Measurements from ENCODE around the gene GIMAP6. TPM values are rescaled to one million over a fixed set of nuclear protein-coding genes. Genes with fewer than 3 reads are reported as not detected.
"Not testable (repeated sequence)": the region's sequence is repeated elsewhere in the genome, so short reads cannot be mapped to it uniquely, and the experiment has no call there.

The GIMAP6 gene
- total RNA-seq, 2 experiments from 2014 or later: 28.9 to 30.2 TPM

DNA sequence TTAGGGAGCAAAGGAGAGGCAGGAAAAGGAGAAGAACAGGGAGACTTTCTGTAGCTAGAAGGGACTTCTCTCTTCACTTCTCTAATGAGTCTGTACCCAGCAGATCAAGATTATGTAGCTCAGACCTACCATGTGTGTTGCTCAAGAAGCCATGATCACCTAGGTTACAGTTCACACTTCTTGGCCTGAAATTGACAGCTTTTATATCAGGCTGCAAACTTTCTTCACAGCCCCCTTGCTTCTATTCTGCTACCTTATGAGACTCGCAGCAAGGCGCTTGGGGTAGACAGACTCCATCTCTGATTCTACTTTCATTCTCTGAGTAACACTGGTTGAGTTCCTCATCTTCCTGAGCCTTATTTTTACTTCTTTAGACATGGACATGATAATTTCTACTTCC lies 33.7 kb upstream of the GIMAP6 start:
- no peaks in the 10 kb centered on the region for H3K27me3 Mint-ChIP-seq
- peak overlapping the region; percentile 28 for H3K4me3 Mint-ChIP-seq
- peak; percentile 26 for DNase-seq
- ChIA-PET POLR2A (interaction anchor here (0.8 to 1.0 kb wide), 4 partner anchors 34 to 218 kb away, joined by 3 read pairs; partner anchors contain the start of gene GIMAP6), CTCF (interaction anchor here (1.4 to 2.0 kb wide), 3 partner anchors 67 to 97 kb away, joined by 5 to 9 read pairs (median 7); no protein-coding TSS in a partner anchor)
- intact Hi-C loops (cut with micrococcal nuclease): loop anchor here (5.0 kb wide), 2 partner anchors 149 to 344 kb away; partner anchors contain the start of genes ACTR3C and LRRC61
- peak overlapping the region; percentile 98 for H3K27ac Mint-ChIP-seq
- peaks cover 10% of the 10 kb centered on the region for H3K9me3 Mint-ChIP-seq
- peaks cover 83% of the 10 kb centered on the region for H3K4me1 Mint-ChIP-seq (ENCODE audit: low read depth)
- peaks cover 5% of the 10 kb centered on the region for H3K36me3 Mint-ChIP-seq

DNA sequence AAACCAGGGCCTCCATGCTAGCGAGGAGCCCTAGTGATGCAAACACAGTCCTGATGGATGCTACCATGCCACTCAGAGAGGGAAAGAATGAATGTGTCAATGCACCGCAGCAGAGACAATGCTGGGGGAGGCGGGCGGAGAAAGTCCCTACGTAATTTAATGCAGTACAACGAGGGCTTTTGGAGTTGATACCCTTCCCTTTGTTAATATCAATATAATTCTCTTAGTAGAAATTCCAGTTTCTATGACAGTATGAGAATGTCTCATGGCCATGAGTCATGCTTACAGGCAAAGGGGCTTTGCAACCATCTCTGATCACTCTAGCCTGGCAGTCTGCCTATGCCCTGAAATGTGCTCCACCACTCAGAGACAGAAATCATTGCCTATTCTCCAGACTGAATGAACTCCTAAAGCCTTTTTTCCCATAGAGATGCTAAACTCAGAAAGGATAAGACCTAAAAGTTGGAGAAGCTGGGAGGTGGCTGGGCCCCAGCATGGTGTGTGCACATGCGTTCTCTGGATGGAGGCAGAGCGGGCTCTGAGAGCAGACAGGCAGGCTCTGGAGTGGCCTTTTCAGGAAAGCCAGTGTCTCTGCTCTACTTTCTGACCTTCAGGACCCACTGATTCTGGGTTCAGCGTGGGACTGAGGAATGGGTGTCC lies 33.0 kb upstream of the GIMAP6 start:
- Mint-ChIP-seq H3K4me1 (ENCODE audit: low read depth) (peaks cover 80% of the 10 kb centered on the region), H3K4me3 (peak overlapping the region; percentile 28), H3K27ac (peak overlapping the region; percentile 98), H3K27me3 (no peaks in the 10 kb centered on the region), H3K9me3 (peaks cover 10% of the 10 kb centered on the region), H3K36me3 (peaks cover 5% of the 10 kb centered on the region)
- ChIA-PET POLR2A (interaction anchor here (0.8 to 1.0 kb wide), 4 partner anchors 33 to 218 kb away, joined by 3 read pairs; partner anchors contain the start of gene GIMAP6), CTCF (interaction anchor here (1.0 to 2.0 kb wide), 4 partner anchors 68 to 96 kb away, joined by 3 to 9 read pairs (median 6); no protein-coding TSS in a partner anchor)
- peak; percentile 82 for DNase-seq
- intact Hi-C loops (cut with micrococcal nuclease): loop anchor here (5.0 kb wide), 2 partner anchors 148 to 343 kb away; partner anchors contain the start of genes ACTR3C and LRRC61

DNA sequence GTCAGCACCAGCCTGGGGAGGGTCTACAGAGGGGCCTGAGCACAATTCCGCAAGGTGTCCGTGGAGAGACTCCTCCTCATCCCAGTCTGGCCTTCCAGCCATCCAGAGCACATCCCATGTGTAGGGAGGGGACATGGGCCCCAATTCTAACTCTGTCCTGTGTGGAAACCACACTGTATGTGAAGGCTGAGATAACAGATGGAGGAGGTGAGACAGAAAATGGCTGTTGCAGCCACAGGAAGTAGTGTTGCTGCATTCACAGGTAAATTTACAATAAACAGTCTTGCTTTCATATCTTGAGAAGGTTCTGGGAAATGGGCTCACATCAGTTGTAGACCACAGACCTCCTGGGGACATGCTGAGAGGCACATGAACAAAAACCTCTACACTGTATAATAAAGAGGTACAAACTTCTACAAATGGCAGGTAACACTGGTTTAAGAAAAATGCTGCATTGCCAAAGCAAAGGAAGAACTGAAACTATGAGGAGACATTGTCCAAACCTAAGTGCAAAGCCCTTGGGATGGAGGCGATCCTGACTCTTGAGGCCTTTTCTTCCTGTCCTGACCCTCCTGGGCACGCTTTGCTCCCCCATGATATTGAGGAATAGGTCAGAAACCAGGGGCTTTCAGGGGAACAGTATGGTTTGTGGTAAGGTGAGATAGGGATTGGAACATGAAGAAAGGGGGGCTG lies 31.8 kb upstream of the GIMAP6 start:
- Mint-ChIP-seq H3K9me3 (peaks cover 8% of the 10 kb centered on the region), H3K27ac (peak overlapping the region; percentile 98), H3K4me3 (no peak overlapping the region), H3K27me3 (no peaks in the 10 kb centered on the region), H3K4me1 (ENCODE audit: low read depth) (peaks cover 77% of the 10 kb centered on the region), H3K36me3 (peaks cover 3% of the 10 kb centered on the region)
- intact Hi-C loops (cut with micrococcal nuclease): loop anchor here (2.0 kb wide), 1 partner anchor 15 kb away; no protein-coding TSS in a partner anchor
- DNase-seq: peak; percentile 58
- ChIA-PET CTCF (interaction anchor here (1.0 kb wide), 1 partner anchor 91 kb away, joined by 3 read pairs; no protein-coding TSS in a partner anchor), POLR2A (interaction anchor here (0.9 to 1.0 kb wide), 2 partner anchors 51 to 52 kb away, joined by 3 read pairs; no protein-coding TSS in a partner anchor)

DNA sequence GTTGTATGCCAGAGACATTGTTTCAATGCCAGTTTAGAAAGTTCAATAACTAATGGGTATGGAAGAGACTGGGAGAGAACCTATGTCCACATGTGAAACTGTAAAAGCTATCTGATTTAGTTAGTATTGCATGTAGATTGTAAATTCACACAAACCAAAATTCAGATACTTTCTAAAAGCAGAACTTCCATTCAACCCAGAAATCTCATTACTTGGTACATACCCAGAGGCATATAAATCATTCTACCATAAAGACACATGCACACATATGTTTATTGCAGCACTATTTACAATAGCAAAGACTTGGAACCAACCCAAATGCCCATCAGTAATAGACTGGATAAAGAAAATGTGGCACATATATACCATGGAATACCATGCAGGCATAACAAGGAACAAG lies 30.6 kb upstream of the GIMAP6 start:
- Mint-ChIP-seq H3K27ac (peak overlapping the region; percentile 72), H3K4me1 (ENCODE audit: low read depth) (peaks cover 69% of the 10 kb centered on the region)
- CTCF ChIA-PET: interaction anchor here (0.9 kb wide), 1 partner anchor 214 kb away, joined by 3 read pairs; no protein-coding TSS in a partner anchor
- intact Hi-C loops (cut with micrococcal nuclease): loop anchor here (2.0 kb wide), 1 partner anchor 14 kb away; no protein-coding TSS in a partner anchor
- POLR2A ChIA-PET, H3K27me3 Mint-ChIP-seq, H3K4me3 Mint-ChIP-seq, H3K9me3 Mint-ChIP-seq, H3K36me3 Mint-ChIP-seq, DNase-seq: not testable (repeated sequence)

DNA sequence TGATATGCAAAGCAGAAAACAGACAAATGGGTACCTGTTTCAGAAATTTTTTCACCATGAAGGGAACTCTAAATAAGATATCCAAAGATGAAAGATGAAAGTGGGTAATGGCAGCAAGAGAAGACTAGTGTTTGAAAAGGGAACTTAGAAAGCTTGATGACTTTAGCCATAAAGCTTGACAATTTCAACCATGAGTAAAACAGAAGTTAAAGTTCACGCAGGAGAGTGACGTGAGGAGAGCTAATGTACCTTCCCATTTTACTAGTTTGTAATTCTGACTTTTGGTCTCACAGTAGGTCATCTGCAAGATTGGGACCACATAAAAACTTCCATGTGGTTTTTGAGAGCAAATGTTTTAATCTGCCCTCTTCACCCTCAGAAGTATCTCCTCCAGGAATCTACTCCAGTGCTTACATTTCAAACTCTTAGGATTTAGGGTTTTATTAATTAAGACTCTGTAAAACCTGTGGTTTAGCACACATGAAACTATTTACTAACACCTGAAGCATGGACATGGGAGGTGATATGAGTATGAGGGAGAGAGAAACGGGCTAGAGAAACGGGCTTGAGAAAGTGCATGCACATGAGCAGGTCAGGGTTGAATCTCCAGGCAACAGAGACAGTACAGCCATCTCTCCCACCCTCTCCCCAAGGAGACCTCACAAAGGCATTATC lies 28.9 kb upstream of the GIMAP6 start:
- DNase-seq: no peak
- no peak overlapping the region for H3K4me3 Mint-ChIP-seq
- peaks cover 2% of the 10 kb centered on the region for H3K36me3 Mint-ChIP-seq
- H3K27me3 Mint-ChIP-seq: no peaks in the 10 kb centered on the region
- intact Hi-C loops (cut with micrococcal nuclease): no loop called here
- peaks cover 10% of the 10 kb centered on the region for H3K9me3 Mint-ChIP-seq
- peaks cover 56% of the 10 kb centered on the region for H3K4me1 Mint-ChIP-seq (ENCODE audit: low read depth)
- ChIA-PET CTCF (interaction anchor here (1.1 kb wide), 1 partner anchor 29 kb away, joined by 3 read pairs; the partner anchor contains the start of gene GIMAP6), POLR2A (interaction anchor here (0.9 kb wide), 1 partner anchor 25 kb away, joined by 4 read pairs; no protein-coding TSS in a partner anchor)
- peak overlapping the region; percentile 16 for H3K27ac Mint-ChIP-seq

DNA sequence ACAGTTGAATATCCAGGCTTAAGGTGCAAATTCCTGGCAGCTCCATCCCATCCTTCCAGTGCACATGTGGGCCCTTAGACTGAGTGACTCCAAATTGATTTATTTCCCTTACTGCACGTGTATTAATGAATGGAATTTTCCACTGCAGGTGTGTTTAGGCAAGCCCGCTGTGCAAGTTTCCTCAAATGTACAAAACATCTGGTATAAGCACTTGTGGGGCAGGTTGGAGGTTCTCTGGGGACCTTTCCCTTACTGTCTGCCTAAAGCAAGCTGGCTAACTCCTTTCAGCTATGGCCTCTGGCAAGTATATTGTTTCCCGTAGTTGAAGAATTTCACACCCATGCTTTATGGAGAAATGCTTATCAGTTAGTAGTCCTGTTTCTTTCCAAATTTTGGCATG lies 25.3 kb upstream of the GIMAP6 start:
- ChIA-PET POLR2A (no interaction called here), CTCF (interaction anchor here (0.5 kb wide), 1 partner anchor 86 kb away, joined by 3 read pairs; no protein-coding TSS in a partner anchor)
- H3K27ac Mint-ChIP-seq: peak overlapping the region; percentile 68
- H3K27me3 Mint-ChIP-seq: no peaks in the 10 kb centered on the region
- no peak for DNase-seq
- peaks cover 3% of the 10 kb centered on the region for H3K36me3 Mint-ChIP-seq
- intact Hi-C loops (cut with micrococcal nuclease): no loop called here
- H3K9me3 Mint-ChIP-seq: peaks cover 10% of the 10 kb centered on the region
- H3K4me3 Mint-ChIP-seq: no peak overlapping the region
- peaks cover 32% of the 10 kb centered on the region for H3K4me1 Mint-ChIP-seq (ENCODE audit: low read depth)

DNA sequence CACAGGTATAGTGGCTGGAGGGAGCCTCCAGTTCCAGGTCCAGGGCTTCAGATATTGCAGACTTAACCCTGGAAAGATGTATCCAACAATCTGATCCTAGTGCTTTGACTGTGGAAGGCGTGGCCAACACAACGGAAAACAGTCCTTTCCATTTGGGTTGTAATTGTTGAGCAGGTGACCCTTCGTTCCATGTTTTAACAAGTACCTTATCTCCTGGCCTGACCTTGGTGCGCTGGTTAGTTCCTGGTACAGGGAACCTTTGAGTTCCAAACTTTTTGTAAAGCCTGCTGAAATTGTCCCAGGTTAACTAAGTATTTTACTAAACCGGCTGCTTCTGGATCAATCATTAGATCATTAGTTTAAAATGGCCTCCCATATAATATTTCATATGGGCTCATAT lies 23.9 kb upstream of the GIMAP6 start:
- H3K4me3 Mint-ChIP-seq: no peak overlapping the region
- H3K9me3 Mint-ChIP-seq: peaks cover 19% of the 10 kb centered on the region
- H3K27me3 Mint-ChIP-seq: no peaks in the 10 kb centered on the region
- H3K4me1 Mint-ChIP-seq (ENCODE audit: low read depth): peaks cover 22% of the 10 kb centered on the region
- CTCF ChIA-PET: interaction anchor here (0.7 kb wide), 1 partner anchor 95 kb away, joined by 3 read pairs; no protein-coding TSS in a partner anchor
- H3K27ac Mint-ChIP-seq: no peak overlapping the region
- H3K36me3 Mint-ChIP-seq: peaks cover 5% of the 10 kb centered on the region
- POLR2A ChIA-PET: no interaction called here
- DNase-seq: no peak
- intact Hi-C loops (cut with micrococcal nuclease): no loop called here

DNA sequence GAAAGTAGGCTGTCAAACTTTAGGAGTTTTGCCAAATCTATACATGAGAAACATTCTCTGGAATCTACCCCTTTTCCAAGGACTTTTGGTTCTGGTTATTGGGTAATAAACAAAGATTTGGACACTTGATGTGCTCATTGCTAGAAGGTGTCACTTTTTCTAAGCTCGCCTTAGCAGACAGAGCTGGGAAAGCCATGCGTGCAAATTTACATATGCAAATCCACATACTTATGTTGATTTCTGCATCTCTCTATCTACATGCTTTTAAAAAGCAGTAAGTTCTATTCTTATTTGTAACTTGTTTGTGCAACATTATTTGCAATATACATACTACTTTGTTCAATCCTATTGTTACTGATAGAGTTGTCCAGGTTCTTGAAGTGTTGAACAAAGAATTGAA lies 22.5 kb upstream of the GIMAP6 start:
- intact Hi-C loops (cut with micrococcal nuclease): no loop called here
- CTCF ChIA-PET: no interaction called here
- H3K27ac Mint-ChIP-seq: no peak overlapping the region
- no peak for DNase-seq
- H3K9me3 Mint-ChIP-seq: peaks cover 18% of the 10 kb centered on the region
- H3K36me3 Mint-ChIP-seq: peaks cover 3% of the 10 kb centered on the region
- H3K4me1 Mint-ChIP-seq (ENCODE audit: low read depth): peaks cover 15% of the 10 kb centered on the region
- POLR2A ChIA-PET: no interaction called here
- no peaks in the 10 kb centered on the region for H3K27me3 Mint-ChIP-seq
- H3K4me3 Mint-ChIP-seq: no peak overlapping the region

DNA sequence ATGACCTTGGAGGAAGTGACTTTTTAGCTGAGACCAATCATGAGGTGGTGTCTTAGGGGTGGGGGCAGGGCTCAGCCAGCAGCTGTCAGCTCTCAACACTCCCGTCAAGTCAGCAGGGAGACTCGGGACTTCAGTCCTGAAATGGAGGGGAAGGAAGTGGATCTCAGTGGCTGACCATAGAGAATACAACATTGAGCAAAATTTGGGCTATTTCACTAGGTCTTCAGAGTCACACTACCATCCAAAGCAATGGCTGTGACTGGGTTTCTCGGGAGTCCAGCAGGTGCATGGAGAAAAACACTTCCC lies 16.8 kb upstream of the GIMAP6 start:
- Mint-ChIP-seq H3K27ac (peak overlapping the region; percentile 48), H3K4me1 (ENCODE audit: low read depth) (peaks cover 35% of the 10 kb centered on the region), H3K4me3 (no peak overlapping the region), H3K36me3 (peaks cover 9% of the 10 kb centered on the region), H3K9me3 (peaks cover 24% of the 10 kb centered on the region), H3K27me3 (no peaks in the 10 kb centered on the region)
- no peak for DNase-seq
- intact Hi-C loops (cut with micrococcal nuclease): loop anchor here (2.0 kb wide), 1 partner anchor 14 kb away; no protein-coding TSS in a partner anchor
- ChIA-PET CTCF (no interaction called here), POLR2A (no interaction called here)

DNA sequence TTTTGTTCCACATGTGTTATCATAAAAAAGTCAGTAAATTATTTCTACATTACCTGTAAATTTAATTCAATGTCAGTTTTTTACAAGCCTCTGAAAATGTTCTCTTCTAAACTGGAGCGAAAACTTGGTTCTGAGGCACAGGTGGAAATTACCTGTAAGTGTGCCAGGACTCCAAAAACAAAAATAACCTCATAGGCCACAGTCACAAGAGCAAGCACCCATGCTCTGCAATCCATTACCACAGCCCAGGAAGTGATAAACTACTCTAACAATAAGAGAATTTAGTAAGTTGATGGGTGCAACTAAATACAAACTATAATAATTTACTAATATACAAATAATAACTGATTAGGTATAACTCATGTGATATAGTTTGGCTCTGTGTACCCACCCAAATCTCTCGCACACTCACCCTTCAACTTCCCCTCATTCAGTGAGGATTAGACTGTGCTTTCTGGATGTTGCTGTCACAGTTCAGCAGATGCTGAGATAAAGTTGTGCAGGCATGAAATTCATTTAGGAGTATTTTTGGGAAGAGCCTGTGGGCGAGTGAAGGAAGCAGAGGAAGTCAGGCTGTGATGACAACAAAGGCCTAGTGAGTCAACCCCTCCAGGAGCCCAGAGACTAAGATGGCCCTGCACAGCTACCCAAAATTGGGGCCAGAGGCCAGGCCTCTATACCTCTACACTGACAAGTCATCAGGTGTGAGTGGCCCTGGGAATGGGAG lies 16.3 kb upstream of the GIMAP6 start:
- Mint-ChIP-seq H3K27me3 (no peaks in the 10 kb centered on the region), H3K9me3 (peaks cover 24% of the 10 kb centered on the region), H3K27ac (peak overlapping the region; percentile 48), H3K4me1 (ENCODE audit: low read depth) (peaks cover 30% of the 10 kb centered on the region), H3K4me3 (no peak overlapping the region), H3K36me3 (peaks cover 8% of the 10 kb centered on the region)
- no peak for DNase-seq
- ChIA-PET POLR2A (no interaction called here), CTCF (no interaction called here)
- intact Hi-C loops (cut with micrococcal nuclease): loop anchor here (2.0 kb wide), 1 partner anchor 14 kb away; no protein-coding TSS in a partner anchor

DNA sequence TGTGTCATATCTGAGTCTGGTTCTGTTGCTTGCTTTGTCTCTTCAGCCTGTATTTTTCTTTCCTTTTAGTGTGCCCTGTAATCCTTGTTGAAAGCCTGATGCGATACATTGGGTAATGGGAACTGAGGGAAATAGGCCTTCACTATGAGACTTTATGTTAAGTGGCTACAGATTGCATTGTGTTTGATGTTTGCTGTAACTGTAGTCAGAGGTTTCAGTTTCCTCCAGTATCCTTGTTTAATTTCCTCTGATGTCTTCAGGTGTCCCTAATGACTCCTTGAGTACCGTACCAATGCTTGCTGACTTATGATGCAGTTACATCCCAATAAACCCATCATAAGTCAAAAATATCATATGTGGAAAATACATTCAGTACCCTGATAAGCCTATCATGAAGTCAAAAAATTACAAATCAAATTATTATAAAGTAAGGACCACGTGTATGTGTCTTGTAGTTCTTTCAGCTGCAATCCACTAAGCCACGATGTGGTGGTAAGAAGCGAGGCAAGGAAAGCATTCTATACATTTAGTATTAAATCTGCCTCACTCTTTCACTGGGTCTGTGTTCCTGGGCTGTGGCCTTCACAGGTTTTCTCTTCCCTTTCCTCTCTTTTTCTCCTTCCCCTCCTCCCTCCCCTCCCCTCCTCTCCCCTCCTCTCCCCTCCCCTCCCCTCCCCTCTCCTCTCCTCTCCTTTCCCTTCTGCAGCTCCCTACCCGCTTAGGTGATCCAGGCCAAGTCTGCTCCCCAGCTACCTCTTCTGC lies 13.3 kb upstream of the GIMAP6 start:
- ChIA-PET POLR2A (no interaction called here), CTCF (no interaction called here)
- DNase-seq: no peak
- Mint-ChIP-seq H3K4me3 (no peak overlapping the region), H3K9me3 (peaks cover 17% of the 10 kb centered on the region), H3K36me3 (peaks cover 6% of the 10 kb centered on the region), H3K27me3 (no peaks in the 10 kb centered on the region), H3K27ac (peak overlapping the region; percentile 3), H3K4me1 (ENCODE audit: low read depth) (peaks cover 41% of the 10 kb centered on the region)
- intact Hi-C loops (cut with micrococcal nuclease): no loop called here

All from activated CD4-positive, alpha-beta memory T cell treated with anti-CD3 and anti-CD28 coated beads for 36 hours (primary cell).